SK-N-SH treated with all-trans-retinoic acid at 6 μM for 48 hours (cell line): Measurements from ENCODE around the gene FAM174B.

Experiments
- ARNTL ChIP-seq: fragments of 450-650 bp; formaldehyde crosslinking; IDR thresholded peaks from 2 replicates; pipeline ENCODE4 v1.5.0; 2020; ENCODE audit warnings: low read depth, mild to moderate bottlenecking, moderate library complexity, borderline replicate concordance
- ZFP30 ChIP-seq: fragments of 450-650 bp; formaldehyde crosslinking; IDR thresholded peaks from 2 replicates; pipeline ENCODE4 v1.5.0; 2022; ENCODE audit warnings: mild to moderate bottlenecking, moderate library complexity
- TF ChIP-seq, protein P1 (sequence below): fragments of 250-450 bp; sonication (Bioruptor Pico); IDR thresholded peaks from 2 replicates; pipeline ENCODE4 v1.5.1; 2021; ENCODE audit warnings: mild to moderate bottlenecking, moderate library complexity

DNA sequence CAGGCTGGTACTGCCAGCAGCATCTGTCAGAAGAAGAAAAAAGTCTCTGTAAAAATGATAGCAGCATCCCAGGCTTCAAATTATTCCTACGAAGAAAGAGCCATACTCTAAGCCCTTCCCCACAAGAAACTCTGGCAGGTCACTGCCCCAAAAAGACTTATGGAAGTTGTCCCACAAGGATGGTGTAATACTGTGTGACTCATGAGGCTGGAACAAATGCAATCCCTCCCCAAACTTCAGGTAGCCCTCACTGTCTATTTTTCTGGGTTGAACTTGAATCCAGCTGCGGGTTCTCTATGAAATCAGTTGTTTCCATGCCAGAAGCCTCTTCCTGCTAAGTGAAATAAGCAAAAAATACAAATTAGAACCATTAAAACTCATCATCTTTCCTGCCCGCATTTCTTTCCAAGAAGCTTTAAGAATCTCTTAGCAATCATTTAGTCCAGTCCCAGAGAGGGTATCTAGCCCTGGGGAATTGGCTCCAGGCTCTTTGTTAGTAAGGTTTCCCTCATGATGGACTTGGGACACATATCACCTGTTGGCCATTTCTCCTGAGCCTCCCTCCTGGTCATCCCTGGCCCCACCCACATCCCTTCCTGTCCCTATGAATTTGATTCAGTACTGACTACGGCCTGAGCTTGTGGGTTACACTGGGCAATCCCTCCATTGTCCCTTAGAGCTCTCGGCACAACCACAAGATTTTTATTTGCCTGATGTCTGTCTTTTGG lies 51.7 kb downstream of the FAM174B start:
- TF ChIP-seq, protein P1, sequence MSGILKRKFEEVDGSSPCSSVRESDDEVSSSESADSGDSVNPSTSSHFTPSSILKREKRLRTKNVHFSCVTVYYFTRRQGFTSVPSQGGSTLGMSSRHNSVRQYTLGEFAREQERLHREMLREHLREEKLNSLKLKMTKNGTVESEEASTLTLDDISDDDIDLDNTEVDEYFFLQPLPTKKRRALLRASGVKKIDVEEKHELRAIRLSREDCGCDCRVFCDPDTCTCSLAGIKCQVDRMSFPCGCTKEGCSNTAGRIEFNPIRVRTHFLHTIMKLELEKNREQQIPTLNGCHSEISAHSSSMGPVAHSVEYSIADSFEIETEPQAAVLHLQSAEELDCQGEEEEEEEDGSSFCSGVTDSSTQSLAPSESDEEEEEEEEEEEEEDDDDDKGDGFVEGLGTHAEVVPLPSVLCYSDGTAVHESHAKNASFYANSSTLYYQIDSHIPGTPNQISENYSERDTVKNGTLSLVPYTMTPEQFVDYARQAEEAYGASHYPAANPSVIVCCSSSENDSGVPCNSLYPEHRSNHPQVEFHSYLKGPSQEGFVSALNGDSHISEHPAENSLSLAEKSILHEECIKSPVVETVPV = no peak
- no peak for TF ChIP-seq ARNTL (CRISPR knock-in tag)
- TF ChIP-seq ZFP30 (CRISPR knock-in tag) = no peak
